Karpas-422 (cell line): ENCODE measurements around the gene HEBP1. TPM values are rescaled to one million over a fixed set of nuclear protein-coding genes. Genes with fewer than 3 reads are reported as not detected.
A peak's percentile ranks its signal among the peaks of the same experiment; 100 is the strongest.

ENCODE experiments used
- DNase-seq: peaks from one replicate; pipeline ENCODE4 v3.0.0-alpha.2; 2015
- H2AFZ ChIP-seq: fragments of 200-600 bp; sonication (generic); 2 replicates; pipeline ENCODE4 v1.6.1; 2014; ENCODE audit warnings: antibody characterized with exemption, low read length, mixed read lengths
- H3K27ac ChIP-seq: fragments of 200-600 bp; sonication (generic); 2 replicates; pipeline ENCODE4 v1.5.1; 2014; ENCODE audit warnings: mild to moderate bottlenecking, low read length, moderate library complexity
- H3K27me3 ChIP-seq: fragments of 200-600 bp; sonication (generic); 2 replicates; pipeline ENCODE4 v1.6.1; 2014; ENCODE audit warnings: low read length, mixed read lengths
- H3K36me3 ChIP-seq: fragments of 200-600 bp; sonication (generic); 2 replicates; pipeline ENCODE4 v1.6.1; 2014; ENCODE audit warnings: low read length, mixed read lengths; ENCODE audit not compliant: insufficient read depth
- H3K4me1 ChIP-seq: fragments of 200-600 bp; sonication (generic); 2 replicates; pipeline ENCODE4 v1.6.1; 2014; ENCODE audit warnings: mild to moderate bottlenecking, low read length, mixed read lengths
- H3K4me2 ChIP-seq: fragments of 200-600 bp; sonication (generic); 2 replicates; pipeline ENCODE4 v1.6.1; 2014; ENCODE audit warnings: low read length, low read depth, mild to moderate bottlenecking; ENCODE audit not compliant: poor library complexity, severe bottlenecking
- H3K4me3 ChIP-seq: fragments of 200-600 bp; sonication (generic); 2 replicates; pipeline ENCODE4 v1.5.1; 2014; ENCODE audit warnings: mild to moderate bottlenecking, antibody characterized with exemption, low read length, mixed read lengths
- H3K79me2 ChIP-seq: fragments of 200-600 bp; sonication (generic); 2 replicates; pipeline ENCODE4 v1.6.1; 2014; ENCODE audit warnings: mild to moderate bottlenecking, low read length, mixed read lengths
- H3K9ac ChIP-seq: fragments of 200-600 bp; sonication (generic); 2 replicates; pipeline ENCODE4 v1.6.0; 2014; ENCODE audit warnings: low read length
- H3K9me2 ChIP-seq: fragments of 200-600 bp; sonication (generic), shearing (Covaris generic); replicated peaks from 2 replicates; pipeline ENCODE4 v1.6.0; 2014; ENCODE audit warnings: mild to moderate bottlenecking, low read length, moderate library complexity; ENCODE audit not compliant: insufficient read depth
- H3K9me3 ChIP-seq: fragments of 300-700, 200-600 bp; sonication (generic); 2 replicates; pipeline ENCODE4 v1.6.1; 2014; ENCODE audit warnings: low read length, mixed read lengths
- H4K20me1 ChIP-seq: fragments of 200-600 bp; sonication (generic); 2 replicates; pipeline ENCODE4 v1.6.1; 2014; ENCODE audit warnings: mild to moderate bottlenecking, antibody characterized with exemption, low read length, low read depth; ENCODE audit not compliant: insufficient read depth
- total RNA-seq: library from RNA; depleted of rRNA; stranded (reverse); fragments of >200 nt; shearing (Covaris generic); gene quantifications from 2 replicates; pipeline ENCODE4 v1.2.3, GENCODE V29; 2014; ENCODE audit warnings: low replicate concordance

The HEBP1 gene
- total RNA-seq, 1 experiment from 2014 or later, result 0.34 TPM

- H3K4me3 ChIP-seq, result no peak overlapping the region
- no peaks in the 10 kb centered on the region for H4K20me1 ChIP-seq
- no peaks in the 10 kb centered on the region for H3K4me1 ChIP-seq
- H3K27me3 ChIP-seq, result no peaks in the 10 kb centered on the region
- no peak overlapping the region for H3K27ac ChIP-seq
- H3K4me2 ChIP-seq, result no peak overlapping the region
- DNase-seq, result no peak
- no peaks in the 10 kb centered on the region for H3K9me2 ChIP-seq
- no peak overlapping the region for H2AFZ ChIP-seq
- no peaks in the 10 kb centered on the region for H3K9me3 ChIP-seq
- no peaks in the 10 kb centered on the region for H3K79me2 ChIP-seq
- H3K36me3 ChIP-seq, result no peaks in the 10 kb centered on the region
- H3K9ac ChIP-seq, result no peak overlapping the region
Observed at GRCh38 chr12:12993367-12993766, 6.7 kb downstream of the HEBP1 start.

GRCh38 chr12:12992418-12993130 lies 7.5 kb downstream of the HEBP1 start:
- no peaks in the 10 kb centered on the region for H4K20me1 ChIP-seq
- no peaks in the 10 kb centered on the region for H3K4me1 ChIP-seq
- DNase-seq, result no peak
- no peaks in the 10 kb centered on the region for H3K36me3 ChIP-seq
- H3K27me3 ChIP-seq, result no peaks in the 10 kb centered on the region
- H3K4me3 ChIP-seq, result no peak overlapping the region
- no peak overlapping the region for H2AFZ ChIP-seq
- H3K27ac ChIP-seq, result no peak overlapping the region
- no peaks in the 10 kb centered on the region for H3K9me3 ChIP-seq
- no peak overlapping the region for H3K9ac ChIP-seq
- H3K9me2 ChIP-seq, result no peaks in the 10 kb centered on the region
- H3K4me2 ChIP-seq, result no peak overlapping the region
- no peaks in the 10 kb centered on the region for H3K79me2 ChIP-seq

GRCh38 chr12:12990700-12991468 lies 9.2 kb downstream of the HEBP1 start:
- no peaks in the 10 kb centered on the region for H3K79me2 ChIP-seq
- no peaks in the 10 kb centered on the region for H3K36me3 ChIP-seq
- H3K4me1 ChIP-seq, result peaks cover 4% of the 10 kb centered on the region
- no peak overlapping the region for H3K27ac ChIP-seq
- H3K9ac ChIP-seq, result no peak overlapping the region
- no peak overlapping the region for H3K4me2 ChIP-seq
- no peak overlapping the region for H2AFZ ChIP-seq
- H3K9me2 ChIP-seq, result no peaks in the 10 kb centered on the region
- no peaks in the 10 kb centered on the region for H3K9me3 ChIP-seq
- H3K4me3 ChIP-seq, result no peak overlapping the region
- no peaks in the 10 kb centered on the region for H4K20me1 ChIP-seq
- no peak for DNase-seq
- H3K27me3 ChIP-seq, result no peaks in the 10 kb centered on the region

GRCh38 chr12:12987421-12987820 lies 12.6 kb downstream of the HEBP1 start:
- Histone ChIP-seq H3K4me1 (peaks cover 4% of the 10 kb centered on the region), H3K27me3 (no peaks in the 10 kb centered on the region), H3K36me3 (no peaks in the 10 kb centered on the region), H3K9ac (no peak overlapping the region), H3K79me2 (no peaks in the 10 kb centered on the region), H3K9me2 (no peaks in the 10 kb centered on the region), H3K9me3 (no peaks in the 10 kb centered on the region), H3K4me2 (no peak overlapping the region), H4K20me1 (no peaks in the 10 kb centered on the region), H3K27ac (no peak overlapping the region), H3K4me3 (no peak overlapping the region), H2AFZ (no peak overlapping the region)
- no peak for DNase-seq

- Histone ChIP-seq H3K4me2 (no peak overlapping the region), H3K27ac (no peak overlapping the region), H3K4me3 (no peak overlapping the region), H4K20me1 (no peaks in the 10 kb centered on the region), H3K36me3 (no peaks in the 10 kb centered on the region), H3K9ac (no peak overlapping the region), H3K9me3 (no peaks in the 10 kb centered on the region), H3K27me3 (no peaks in the 10 kb centered on the region), H3K79me2 (no peaks in the 10 kb centered on the region), H3K4me1 (peaks cover 4% of the 10 kb centered on the region), H2AFZ (no peak overlapping the region), H3K9me2 (no peaks in the 10 kb centered on the region)
- DNase-seq, result peak; percentile 53
Observed at GRCh38 chr12:12986775-12987331, 13.2 kb downstream of the HEBP1 start.

- H3K36me3 ChIP-seq, result no peaks in the 10 kb centered on the region
- DNase-seq, result peak; percentile 76
- H3K9me3 ChIP-seq, result no peaks in the 10 kb centered on the region
- H3K27me3 ChIP-seq, result no peaks in the 10 kb centered on the region
- peaks cover 4% of the 10 kb centered on the region for H3K4me1 ChIP-seq
- H3K79me2 ChIP-seq, result no peaks in the 10 kb centered on the region
- no peak overlapping the region for H3K4me3 ChIP-seq
- no peak overlapping the region for H3K27ac ChIP-seq
- H3K4me2 ChIP-seq, result no peak overlapping the region
- H3K9me2 ChIP-seq, result no peaks in the 10 kb centered on the region
- H4K20me1 ChIP-seq, result no peaks in the 10 kb centered on the region
- no peak overlapping the region for H3K9ac ChIP-seq
- no peak overlapping the region for H2AFZ ChIP-seq
Observed at GRCh38 chr12:12985817-12986408, 14.2 kb downstream of the HEBP1 start.

- Histone ChIP-seq H3K9me2 (no peaks in the 10 kb centered on the region), H3K4me2 (no peak overlapping the region), H3K27me3 (no peaks in the 10 kb centered on the region), H3K9ac (no peak overlapping the region), H3K36me3 (no peaks in the 10 kb centered on the region), H4K20me1 (no peaks in the 10 kb centered on the region), H2AFZ (no peak overlapping the region), H3K9me3 (no peaks in the 10 kb centered on the region), H3K27ac (no peak overlapping the region), H3K4me1 (peaks cover 4% of the 10 kb centered on the region), H3K4me3 (no peak overlapping the region), H3K79me2 (no peaks in the 10 kb centered on the region)
- no peak for DNase-seq
Observed at GRCh38 chr12:12984149-12984548, 15.9 kb downstream of the HEBP1 start.

- Histone ChIP-seq H3K27me3 (no peaks in the 10 kb centered on the region), H3K4me1 (peaks cover 4% of the 10 kb centered on the region), H3K4me3 (no peak overlapping the region), H3K27ac (no peak overlapping the region), H4K20me1 (no peaks in the 10 kb centered on the region), H2AFZ (no peak overlapping the region), H3K79me2 (no peaks in the 10 kb centered on the region), H3K9me2 (no peaks in the 10 kb centered on the region), H3K4me2 (no peak overlapping the region), H3K36me3 (no peaks in the 10 kb centered on the region), H3K9me3 (no peaks in the 10 kb centered on the region), H3K9ac (no peak overlapping the region)
- DNase-seq, result no peak
Observed at GRCh38 chr12:12983420-12984035, 16.5 kb downstream of the HEBP1 start.
